GM19099 (cell line): ENCODE measurements around the gene USP22.

ENCODE experiments used
- POLR2A ChIP-seq: IDR thresholded peaks from 3 replicates; pipeline ENCODE4 v1.6.1; 2011; ENCODE audit warnings: low read depth; ENCODE audit not compliant: insufficient read length; ENCODE audit errors: extremely low read depth

Gene USP22

DNA sequence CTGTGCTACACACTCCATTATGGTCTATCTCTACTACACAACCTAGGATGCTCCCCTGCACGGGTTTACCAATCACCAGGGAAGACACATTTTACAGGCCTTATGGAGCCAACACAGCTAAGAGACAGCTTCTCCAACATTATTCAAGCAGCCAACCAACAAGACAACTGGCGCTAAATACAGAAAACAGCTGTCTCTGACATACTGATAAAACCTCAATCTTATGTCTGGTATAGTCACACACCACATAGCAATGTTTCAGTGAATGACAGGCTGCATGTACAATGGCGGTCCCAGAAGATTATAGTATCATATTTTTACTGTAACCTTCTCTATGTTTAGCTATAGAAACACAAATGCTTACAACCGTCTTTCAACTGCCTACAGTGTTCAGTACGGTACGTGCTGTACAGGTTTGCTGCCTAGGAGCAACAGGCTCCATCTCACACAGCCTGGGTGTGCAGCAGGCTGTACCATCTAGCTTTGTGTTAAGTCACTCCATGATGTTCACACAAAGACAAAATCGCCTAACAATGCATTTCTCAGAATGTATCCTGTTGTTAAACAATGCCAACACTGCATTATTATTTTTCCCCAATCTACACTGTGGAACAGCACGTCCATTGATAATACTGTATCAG lies 10.9 kb downstream of the USP22 start:
- TF ChIP-seq POLR2A: no peak

DNA sequence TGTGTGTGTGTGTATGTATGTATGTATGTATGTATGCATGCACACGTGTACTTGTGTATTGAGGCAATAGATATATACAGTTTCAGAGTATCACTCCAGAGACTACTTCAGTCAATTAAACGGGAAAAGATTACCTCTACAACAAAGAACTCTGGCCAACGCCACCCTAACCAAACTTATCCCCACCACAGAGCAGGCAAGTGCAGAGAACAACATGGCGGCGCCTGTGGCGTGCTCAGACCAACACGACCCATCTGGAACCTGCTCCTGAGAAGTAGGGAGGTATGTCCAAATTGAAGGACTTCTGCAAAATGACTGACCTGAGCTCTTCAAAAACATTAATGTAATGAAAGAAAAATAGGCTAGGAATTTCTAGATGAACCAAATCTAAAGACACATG lies 12.4 kb downstream of the USP22 start:
- no peak for TF ChIP-seq POLR2A

DNA sequence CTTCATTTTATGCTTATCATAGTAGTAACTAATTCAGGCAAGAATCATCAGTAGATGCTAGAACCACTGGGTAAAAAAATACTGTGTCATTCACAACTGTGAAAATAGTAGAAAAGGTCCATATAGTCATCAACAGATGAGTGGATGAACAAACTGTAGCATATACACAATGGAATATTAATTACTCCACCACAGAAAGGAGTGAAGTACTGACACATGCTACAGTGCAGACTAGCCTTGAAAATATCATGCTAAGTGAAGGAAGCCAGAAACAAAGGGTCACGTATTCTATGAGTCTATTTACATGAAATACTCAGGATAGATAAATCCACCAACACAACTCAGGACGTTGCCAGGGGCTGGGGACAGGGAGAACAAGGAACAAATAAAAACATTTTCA lies 13.3 kb downstream of the USP22 start:
- TF ChIP-seq POLR2A: no peak

DNA sequence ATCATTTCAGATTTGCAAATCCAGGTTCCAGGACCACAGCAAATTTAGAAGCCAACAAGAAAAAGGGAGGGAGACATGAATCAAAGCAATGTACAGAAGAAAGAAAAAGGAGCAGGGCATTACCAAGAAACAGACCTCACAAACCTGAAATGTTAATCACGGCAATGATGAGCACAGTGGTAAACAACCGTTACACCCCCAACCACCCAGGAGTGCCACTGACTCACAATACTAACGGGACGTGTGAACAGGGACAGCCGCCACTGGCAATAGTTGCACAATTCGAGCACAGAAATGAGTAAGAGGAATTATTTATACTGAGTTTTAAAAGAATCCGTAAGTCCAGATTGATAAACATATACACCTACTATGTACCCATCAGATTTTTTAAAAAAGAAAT lies 13.8 kb downstream of the USP22 start:
- TF ChIP-seq POLR2A: no peak

DNA sequence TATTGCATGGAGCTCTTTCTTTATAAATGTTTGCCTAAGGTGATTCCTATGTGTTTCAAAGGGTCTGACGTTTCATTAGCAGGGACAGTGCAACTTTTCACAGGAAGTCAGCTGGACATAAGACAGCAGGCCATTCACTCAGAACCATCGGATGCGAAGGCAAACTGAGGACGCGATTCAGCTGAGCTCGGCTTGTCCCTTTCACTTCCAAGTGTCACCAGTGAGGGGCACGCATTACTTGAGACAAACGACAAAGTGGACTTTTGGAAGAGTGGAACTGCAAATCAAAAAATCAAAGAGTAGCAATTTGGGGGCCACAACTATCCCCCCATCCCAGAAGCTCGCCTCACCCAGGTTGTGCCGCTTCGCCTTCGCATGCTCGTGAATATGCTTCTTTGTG lies 14.6 kb downstream of the USP22 start:
- TF ChIP-seq POLR2A: no peak

GRCh38 chr17:21027031-21027430 lies 15.8 kb downstream of the USP22 start:
- TF ChIP-seq POLR2A: no peak

DNA sequence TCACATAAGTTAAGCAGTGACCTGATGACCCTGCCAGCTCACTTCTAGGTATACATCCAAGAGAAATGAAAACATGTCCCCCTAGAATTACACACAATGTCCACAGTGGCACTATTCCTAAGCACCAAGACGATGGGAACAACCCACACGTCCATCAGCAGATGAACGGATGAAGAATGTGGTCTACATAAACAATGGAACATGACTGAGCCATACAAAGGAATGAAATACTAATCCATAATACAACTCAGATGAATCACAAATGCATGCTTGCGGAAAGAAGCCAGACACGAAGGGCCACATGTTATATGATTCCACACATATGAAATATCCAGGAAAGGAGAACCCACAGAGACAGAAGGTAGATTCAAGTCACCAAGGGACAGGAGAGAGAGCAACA lies 17.4 kb downstream of the USP22 start:
- TF ChIP-seq POLR2A: no peak

- TF ChIP-seq POLR2A: no peak
These were observed 18.8 kb downstream of the USP22 start for GRCh38 chr17:21024024-21024423.

GRCh38 chr17:21021208-21021803 lies 21.5 kb downstream of the USP22 start:
- TF ChIP-seq POLR2A: no peak

GRCh38 chr17:21020622-21021021 lies 22.2 kb downstream of the USP22 start:
- TF ChIP-seq POLR2A: no peak

DNA sequence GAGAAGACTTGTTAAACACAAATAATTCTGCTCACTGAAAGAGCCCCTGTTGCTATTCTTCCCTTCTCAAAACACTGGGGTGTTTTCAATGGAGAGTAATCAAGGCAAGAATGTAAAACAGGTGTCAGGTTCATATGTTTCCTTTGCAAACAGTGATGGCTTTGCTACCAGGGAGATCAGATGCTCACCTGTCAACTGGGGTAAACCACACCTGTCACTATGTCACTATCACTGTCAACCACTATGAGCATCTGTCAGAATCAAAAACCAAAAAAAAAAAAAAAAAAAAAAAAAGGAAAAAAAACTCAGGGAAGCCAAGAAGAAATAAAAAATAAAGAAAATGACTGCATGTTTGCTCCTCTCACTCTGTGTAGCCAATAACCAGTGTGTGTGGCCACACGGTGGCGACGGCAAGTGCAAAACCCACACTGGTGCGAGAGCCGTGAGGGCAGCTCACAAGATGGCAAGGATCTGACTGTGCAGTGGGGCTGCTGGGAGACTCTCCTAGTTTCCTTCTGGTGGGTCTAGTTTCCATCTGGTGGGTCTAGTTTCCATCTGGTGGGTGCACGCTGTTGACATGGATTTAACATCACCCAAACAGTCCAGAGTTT lies 22.7 kb downstream of the USP22 start:
- TF ChIP-seq POLR2A: no peak

DNA sequence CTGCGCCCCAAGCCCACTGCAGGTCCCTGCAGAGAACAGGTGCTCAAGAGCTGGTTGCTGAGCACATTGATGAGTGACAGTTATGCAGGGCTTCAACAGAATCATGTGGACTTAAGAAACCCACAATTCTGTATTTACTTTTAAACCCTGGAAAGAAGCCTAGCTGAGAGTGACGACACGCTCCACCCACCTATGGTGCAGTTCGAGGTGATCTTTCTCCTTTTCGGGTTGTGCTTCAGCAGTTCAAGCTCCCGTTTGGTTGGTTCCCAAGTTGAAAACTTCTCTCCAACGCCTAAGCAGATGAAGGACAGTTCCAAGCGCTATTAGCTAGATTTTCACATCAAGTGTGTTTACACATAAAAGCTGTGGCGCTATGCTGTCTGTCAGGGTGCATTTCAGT lies 23.9 kb downstream of the USP22 start:
- TF ChIP-seq POLR2A: no peak

DNA sequence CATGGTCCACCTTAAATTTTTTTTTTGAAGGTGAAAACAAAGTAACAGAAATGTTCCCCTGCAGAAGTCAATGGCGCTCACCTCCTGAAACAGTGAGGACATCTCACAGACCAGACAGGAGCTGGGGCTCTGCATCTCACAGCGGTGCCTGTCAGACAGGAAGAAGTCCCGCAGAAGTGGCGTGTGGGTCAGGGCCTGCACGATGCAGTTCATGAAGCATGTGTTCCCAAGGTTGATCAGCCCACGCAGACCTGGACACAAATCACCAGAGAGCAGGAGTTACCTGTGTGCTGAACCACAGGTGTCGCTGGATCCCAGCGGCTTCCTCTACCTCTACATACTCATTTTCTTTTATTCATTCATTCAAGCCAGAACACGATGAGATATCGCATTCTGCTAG lies 24.9 kb downstream of the USP22 start:
- no peak for TF ChIP-seq POLR2A

DNA sequence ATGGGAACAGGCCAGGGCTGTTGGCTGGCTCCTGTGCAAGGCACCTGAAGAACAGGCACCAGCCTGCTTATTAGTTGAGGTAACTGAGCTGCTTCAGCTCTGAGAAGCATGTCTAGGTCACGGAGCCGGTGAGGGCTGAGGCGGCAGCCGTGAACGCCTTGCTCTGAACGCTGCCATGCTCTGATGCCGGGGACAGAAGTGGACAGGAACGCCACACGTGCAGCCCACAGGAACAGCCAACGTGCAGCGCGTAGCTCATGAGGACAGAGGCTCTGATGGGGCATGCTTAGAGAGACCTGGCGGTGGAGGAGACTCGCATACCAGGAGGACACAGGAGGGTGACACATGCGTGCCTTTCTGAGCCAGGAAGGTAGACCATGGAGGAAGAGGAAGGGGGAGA lies 25.6 kb downstream of the USP22 start:
- TF ChIP-seq POLR2A: no peak

- no peak for TF ChIP-seq POLR2A
These were observed 26.0 kb downstream of the USP22 start for GRCh38 chr17:21016826-21017225.

DNA sequence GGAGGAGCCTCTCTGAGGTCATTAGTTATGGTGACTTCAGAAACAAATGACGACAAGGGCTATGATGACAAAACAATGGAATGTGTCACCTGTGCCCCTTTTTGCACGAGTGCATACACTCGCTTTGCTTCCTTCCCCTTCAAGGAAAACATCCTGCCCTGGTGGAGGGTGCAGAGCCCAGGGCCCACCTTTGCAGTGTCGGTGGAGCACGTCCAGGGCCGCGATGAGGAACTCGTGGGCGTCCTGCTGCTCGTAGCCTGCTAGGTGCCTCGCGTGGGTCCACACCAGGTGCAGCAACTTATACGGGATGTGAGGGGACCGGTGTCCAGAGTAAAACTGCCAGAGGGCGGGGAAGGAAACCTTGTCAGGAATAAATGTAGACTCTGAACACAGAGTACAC lies 27.2 kb downstream of the USP22 start:
- TF ChIP-seq POLR2A: no peak
